SK-N-SH (cell line): Measurements from ENCODE around the gene IL20RB. TPM values are rescaled to one million over a fixed set of nuclear protein-coding genes. Genes with fewer than 3 reads are reported as not detected.

Experiments used
- CTCF ChIA-PET: fragments of 300-600, 350-600 bp; formaldehyde crosslinking; extraction: SDS; loops from one replicate; lab custom pipeline; 2021; lab: Yijun Ruan, JAX
- POLR2A ChIA-PET: fragments of 350-600 bp; sonication (Branson Sonifier 250); formaldehyde crosslinking; extraction: SDS; loops from one replicate; lab custom pipeline; 2020; ENCODE audit warnings: antibody characterized with exemption, inconsistent platforms; lab: Yijun Ruan, JAX
- DNase-seq: peaks from one replicate; pipeline ENCODE4 v3.0.0; 2012
- H2AFZ ChIP-seq: fragments of 200-600 bp; sonication (generic); 2 replicates; pipeline ENCODE4 v1.8.1; 2016; ENCODE audit warnings: antibody characterized with exemption, mild to moderate bottlenecking, low read depth
- H3F3A ChIP-seq: fragments of 200-600 bp; sonication (generic); replicated peaks from 2 replicates; pipeline ENCODE3; 2016; ENCODE audit warnings: antibody characterized with exemption, mild to moderate bottlenecking; ENCODE audit not compliant: insufficient read depth
- H3K27ac ChIP-seq, 2 experiments: fragments of 200-500 bp in 1 of 2; fragments of 200-600 bp in 1 of 2; sonication (Bioruptor generic) in 1 of 2; sonication (generic), shearing (Covaris generic) in 1 of 2; 2 replicates each; pipeline versions ENCODE4 v1.5.1 to v1.6.1; 2014 to 2016; ENCODE audit warnings: low read depth in 2 of 2, inconsistent platforms in 1 of 2, low read length in 1 of 2, mild to moderate bottlenecking in 1 of 2, mixed read lengths in 1 of 2
- H3K27me3 ChIP-seq: fragments of 200-600 bp; sonication (generic), shearing (Covaris generic); 2 replicates; pipeline ENCODE4 v1.6.1; 2016; ENCODE audit warnings: mixed run types; ENCODE audit not compliant: insufficient read depth
- H3K36me3 ChIP-seq, 2 experiments: fragments of 200-500 bp in 1 of 2; fragments of 200-600 bp in 1 of 2; sonication (Bioruptor generic) in 1 of 2; sonication (generic) in 1 of 2; replicated peaks in 1 of 2; 2 replicates each; pipeline versions ENCODE3 to v1.5.1; 2014 to 2016; ENCODE audit warnings: low read length in 1 of 2, mild to moderate bottlenecking in 1 of 2; ENCODE audit not compliant: insufficient read depth in 2 of 2, control insufficient read depth in 1 of 2
- H3K4me1 ChIP-seq, 2 experiments: fragments of 200-500 bp in 1 of 2; fragments of 200-600 bp in 1 of 2; sonication (Bioruptor generic) in 1 of 2; sonication (generic), shearing (Covaris generic) in 1 of 2; 2 replicates each; pipeline versions ENCODE4 v1.5.1 to v1.6.1; 2014 to 2016; ENCODE audit warnings: low read depth in 1 of 2, low read length in 1 of 2, mixed run types in 1 of 2; ENCODE audit not compliant: insufficient read depth in 2 of 2, control insufficient read depth in 1 of 2
- H3K4me2 ChIP-seq: fragments of 200-600 bp; sonication (generic), shearing (Covaris generic); 2 replicates; pipeline ENCODE4 v1.6.1; 2017; ENCODE audit warnings: mixed run types
- H3K4me3 ChIP-seq, 2 experiments: fragments of 200-500 bp in 1 of 2; fragments of 200-600 bp in 1 of 2; sonication (Bioruptor generic) in 1 of 2; sonication (generic), shearing (Covaris generic) in 1 of 2; 2 replicates each; pipeline versions ENCODE4 v1.5.1 to v1.8.1; 2014 to 2016; ENCODE audit warnings: low read depth in 2 of 2, inconsistent platforms in 1 of 2, low read length in 1 of 2, mild to moderate bottlenecking in 1 of 2, mixed read lengths in 1 of 2, moderate library complexity in 1 of 2
- H3K79me2 ChIP-seq: fragments of 200-600 bp; sonication (generic); 2 replicates; pipeline ENCODE4 v1.8.1; 2017; ENCODE audit warnings: mild to moderate bottlenecking; ENCODE audit not compliant: insufficient read depth
- H3K9ac ChIP-seq: fragments of 200-600 bp; sonication (generic); 2 replicates; pipeline ENCODE4 v1.6.1; 2017; ENCODE audit warnings: mixed run types
- H3K9me2 ChIP-seq: fragments of 200-600 bp; sonication (generic); 2 replicates; pipeline ENCODE4 v1.6.1; 2017; ENCODE audit warnings: mixed run types
- H3K9me3 ChIP-seq: fragments of 200-600 bp; sonication (generic); 2 replicates; pipeline ENCODE4 v1.6.1; 2017; ENCODE audit warnings: mixed run types, mild to moderate bottlenecking, moderate library complexity
- H4K20me1 ChIP-seq: fragments of 200-600 bp; sonication (generic); 2 replicates; pipeline ENCODE4 v1.6.1; 2017; ENCODE audit warnings: mild to moderate bottlenecking, mixed run types; ENCODE audit not compliant: insufficient read depth
- ELF1 ChIP-seq: IDR thresholded peaks from 2 replicates; pipeline ENCODE4 v1.4.0; 2012
- EP300 ChIP-seq, 2 experiments: IDR thresholded peaks; 2 replicates each; pipeline versions ENCODE4 v1.4.0 to v1.6.1; 2012; ENCODE audit warnings: borderline replicate concordance in 1 of 2, low read depth in 1 of 2, low read length in 1 of 2
- FOXM1 ChIP-seq: IDR thresholded peaks from 2 replicates; pipeline ENCODE4 v1.4.0; 2012; ENCODE audit warnings: low read depth, mild to moderate bottlenecking
- GABPA ChIP-seq: IDR thresholded peaks from 2 replicates; pipeline ENCODE4 v1.4.0; 2012; ENCODE audit warnings: low read depth, mild to moderate bottlenecking
- NFIC ChIP-seq: IDR thresholded peaks from 2 replicates; pipeline ENCODE4 v1.4.0; 2012; ENCODE audit warnings: borderline replicate concordance
- REST ChIP-seq: IDR thresholded peaks from 2 replicates; pipeline ENCODE4 v1.6.1; 2012; ENCODE audit warnings: mild to moderate bottlenecking, low read depth, low read length, moderate library complexity
- TAF1 ChIP-seq: IDR thresholded peaks from 2 replicates; pipeline ENCODE4 v1.6.1; 2012; ENCODE audit warnings: low read depth, mild to moderate bottlenecking, low read length, moderate library complexity, borderline replicate concordance
- TCF12 ChIP-seq: IDR thresholded peaks from 2 replicates; pipeline ENCODE4 v1.4.0; 2012
- TEAD4 ChIP-seq: IDR thresholded peaks from 2 replicates; pipeline ENCODE4 v1.4.0; 2012; ENCODE audit warnings: mild to moderate bottlenecking, borderline replicate concordance; ENCODE audit not compliant: insufficient read depth
- USF2 ChIP-seq: fragments of 150-350 bp; IDR thresholded peaks from 2 replicates; pipeline ENCODE4 v1.6.1; 2017; ENCODE audit warnings: antibody characterized with exemption, low read length, low read depth, borderline replicate concordance
- WGBS: methylation state at CpG from one replicate; pipeline ENCODE4 v1.1.6; 2017; ENCODE audit warnings: low lambda C conversion rate; 5-methylcytosine and 5-hydroxymethylcytosine counted together
- polyA plus RNA-seq, 3 experiments: library from polyadenylated mRNA; depleted of rRNA; stranded (reverse); fragments of >200 nt; gene quantifications; 2 replicates each; pipeline ENCODE4 v1.2.3, GENCODE V29; 2012

Gene IL20RB
- polyA plus RNA-seq, 1 of the 3 experiments (the other 2 are of a cell fraction), result 0.58 TPM

GRCh38 chr3:137011153-137011552 lies 53.4 kb downstream of the IL20RB start:
- no peak for DNase-seq
- Histone ChIP-seq H3K4me3 (no peak overlapping the region), H3K79me2 (no peaks in the 10 kb centered on the region), H3K9me3 (no peaks in the 10 kb centered on the region), H3F3A (no peaks in the 10 kb centered on the region), H3K9ac (no peak overlapping the region), H3K9me2 (no peaks in the 10 kb centered on the region), H3K4me2 (no peak overlapping the region), H3K27me3 (no peaks in the 10 kb centered on the region), H3K4me1 (peaks cover 5 to 7% of the 10 kb centered on the region in 2 experiments; a peak in 2 of 4 replicates), H3K36me3 (no peaks in the 10 kb centered on the region), H3K27ac (no peak overlapping the region), H4K20me1 (no peaks in the 10 kb centered on the region), H2AFZ (no peak overlapping the region)
- TF ChIP-seq FOXM1, result no peak
- no peak for TF ChIP-seq REST
- CTCF ChIA-PET, result interaction anchor here (1.5 to 5.5 kb wide), 3 partner anchors 257 to 936 kb away, joined by 5 to 85 read pairs (median 28); partner anchors contain the start of gene STAG1
- WGBS, result 94% methylated on average over 3 of the region's 4 CpGs
- POLR2A ChIA-PET, result no interaction called here

GRCh38 chr3:137012097-137012501 lies 54.3 kb downstream of the IL20RB start:
- Histone ChIP-seq H3K79me2 (no peaks in the 10 kb centered on the region), H3K9me3 (no peaks in the 10 kb centered on the region), H3K9ac (no peak overlapping the region), H3F3A (peaks cover 5% of the 10 kb centered on the region), H3K27ac (no peak overlapping the region), H2AFZ (no peak overlapping the region), H3K4me2 (no peak overlapping the region), H3K4me3 (no peak overlapping the region), H3K27me3 (no peaks in the 10 kb centered on the region), H4K20me1 (no peaks in the 10 kb centered on the region), H3K4me1 (peaks cover 5 to 7% of the 10 kb centered on the region in 2 experiments; a peak in 2 of 4 replicates), H3K36me3 (no peaks in the 10 kb centered on the region), H3K9me2 (no peaks in the 10 kb centered on the region)
- WGBS, result 74% methylated on average over 3 of the region's 3 CpGs
- ChIA-PET POLR2A (no interaction called here), CTCF (interaction anchor here (1.5 to 5.5 kb wide), 3 partner anchors 258 to 937 kb away, joined by 5 to 85 read pairs (median 28); partner anchors contain the start of gene STAG1)
- TF ChIP-seq NFIC (no peak), TCF12 (no peak), TAF1 (no peak), USF2 (no peak), EP300 (IDR thresholded peaks at IDR 0.05; ENCODE audit: borderline replicate concordance in 1 of 2, low read depth in 1 of 2, low read length in 1 of 2) (no peak), ELF1 (no peak), GABPA (no peak), TEAD4 (no peak)
- DNase-seq, result no peak
